Measurements from ENCODE around the gene C2. TPM values are rescaled to one million over a fixed set of nuclear protein-coding genes. Genes with fewer than 3 reads are reported as not detected.

Gene C2
- total RNA-seq, 4 donors from 2014 or later, result 30.6 to 96.1 (median 46.0) TPM

GRCh38 chr6:31965700-31966099 is 38.2 kb downstream of the C2 start:
- TF ChIP-seq CTCF (IDR thresholded peaks at IDR 0.05), result no peak
- no peak for ATAC-seq (ENCODE audit: low FRiP score)
- DNase-seq (ENCODE audit: low spot score), result no peak

- no peak for ATAC-seq (ENCODE audit: low FRiP score)
- TF ChIP-seq CTCF (IDR thresholded peaks at IDR 0.05), result no peak
- DNase-seq (ENCODE audit: low spot score), result no peak
These were observed 39.0 kb downstream of the C2 start for GRCh38 chr6:31966506-31966905.

- DNase-seq (ENCODE audit: low spot score) (no peak), ATAC-seq (ENCODE audit: low FRiP score) (no peak)
- TF ChIP-seq CTCF (IDR thresholded peaks at IDR 0.05), result no peak
These were observed 39.7 kb downstream of the C2 start for GRCh38 chr6:31966997-31967925.

GRCh38 chr6:31967926-31968320 is 40.4 kb downstream of the C2 start:
- no peak for TF ChIP-seq CTCF (IDR thresholded peaks at IDR 0.05)
- no peak for DNase-seq (ENCODE audit: low spot score)
- no peak for ATAC-seq (ENCODE audit: low FRiP score)

- no peak for DNase-seq (ENCODE audit: low spot score)
- no peak for TF ChIP-seq CTCF (IDR thresholded peaks at IDR 0.05)
- ATAC-seq (ENCODE audit: low FRiP score), result no peak
These were observed 40.8 kb downstream of the C2 start for GRCh38 chr6:31968326-31968725.

- TF ChIP-seq CTCF (IDR thresholded peaks at IDR 0.05), result no peak
- no peak for DNase-seq (ENCODE audit: low spot score)
- no peak for ATAC-seq (ENCODE audit: low FRiP score)
These were observed 41.5 kb downstream of the C2 start for GRCh38 chr6:31968791-31969711.
